Measurements from ENCODE around the gene CKB.

The CKB gene

DNA sequence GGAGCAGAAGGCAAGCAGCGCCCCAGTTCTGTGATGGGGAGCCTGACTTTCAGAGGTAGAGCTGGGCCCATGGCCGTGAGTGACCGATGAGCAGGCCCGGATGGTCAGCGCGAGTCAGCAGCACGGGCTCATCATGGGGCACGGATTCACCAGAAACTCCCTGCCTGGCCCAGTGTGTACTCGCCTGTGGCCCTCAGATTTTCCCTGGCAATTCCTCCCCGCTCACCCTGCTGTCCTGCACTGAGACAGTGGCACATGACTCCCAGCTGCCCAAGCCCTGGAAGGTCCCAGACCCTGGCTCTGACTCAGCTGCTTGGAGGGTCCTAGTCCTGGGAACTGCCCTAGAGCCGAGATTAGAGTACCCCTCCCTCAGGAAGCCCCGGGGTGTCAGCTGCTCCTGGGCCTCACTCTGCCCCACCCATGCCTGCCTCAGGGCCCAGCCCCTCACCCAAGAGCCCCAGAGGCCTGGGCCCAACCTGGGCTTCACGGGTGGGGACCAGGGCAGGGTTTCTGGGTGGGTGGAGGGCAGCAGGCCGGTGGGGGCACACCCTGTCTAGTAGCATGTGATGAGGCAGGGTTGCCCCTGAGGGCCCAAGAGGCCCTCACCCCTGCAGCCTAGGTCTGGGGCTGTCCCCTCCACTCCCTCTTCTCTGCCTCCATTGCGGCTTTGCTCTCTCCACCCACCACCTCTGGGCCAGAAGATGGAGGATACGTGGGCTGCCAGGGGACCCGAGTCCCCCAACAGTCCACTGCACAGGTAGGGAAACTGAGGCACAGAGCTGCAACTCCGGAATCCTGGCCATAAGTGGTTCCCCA is 14.8 kb upstream of the CKB start:
- DNase-seq (ENCODE audit: low read depth in 2 of 2) = no peak

DNA sequence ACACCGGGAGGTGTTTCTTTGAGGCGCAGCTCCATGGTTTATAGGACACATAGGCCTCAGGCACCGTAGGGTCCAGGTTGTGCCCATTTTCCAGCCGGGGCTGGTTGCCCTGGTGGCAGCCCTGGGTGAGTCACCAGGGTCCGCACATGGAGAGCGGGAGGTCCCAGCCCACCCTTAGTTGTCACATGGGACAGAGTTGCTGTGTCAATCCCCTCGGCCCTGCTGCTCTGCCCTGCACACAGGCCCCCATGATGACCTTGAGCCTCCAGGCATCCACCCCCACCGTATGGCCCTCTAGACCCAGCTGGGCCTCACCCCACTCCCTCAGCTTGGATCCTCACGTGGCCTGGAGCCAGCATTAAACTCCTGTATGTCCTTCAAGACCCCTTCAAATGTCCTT is 14.1 kb upstream of the CKB start:
- no peak for DNase-seq (ENCODE audit: low read depth in 2 of 2)

DNA sequence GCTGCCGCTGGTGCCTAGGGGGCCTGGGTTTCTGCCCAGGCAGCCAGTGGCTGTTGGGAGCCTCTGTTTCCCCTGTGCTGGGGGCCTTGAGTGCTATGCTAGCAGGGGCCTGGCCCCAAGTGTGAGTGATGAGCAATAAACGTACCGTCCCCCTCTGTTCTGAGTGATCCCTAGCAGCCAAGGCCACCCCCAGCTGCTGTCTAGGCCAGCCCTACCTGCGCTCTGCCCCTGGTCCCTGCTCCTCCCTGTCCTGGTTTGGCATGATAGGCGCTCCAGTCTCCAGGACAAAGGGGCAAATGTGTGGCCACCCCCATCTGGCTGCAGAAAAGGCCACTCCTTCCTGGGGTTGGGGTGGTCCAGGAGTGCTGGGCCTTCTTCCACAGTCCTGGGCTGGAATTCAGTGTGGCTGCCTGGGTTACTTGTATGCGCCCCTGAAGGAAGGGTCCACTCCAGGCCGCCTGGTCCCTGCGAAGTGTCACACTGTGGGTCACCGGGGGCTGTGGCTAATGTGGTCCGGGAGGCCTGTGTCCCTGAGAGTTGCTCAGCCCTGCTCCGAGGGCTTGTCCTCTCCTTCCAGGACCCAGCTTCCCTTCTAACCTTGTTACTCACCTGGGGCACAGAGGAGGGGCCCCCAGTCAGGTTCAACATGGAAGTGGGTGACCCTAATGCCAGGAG is 13.4 kb upstream of the CKB start:
- no peak for DNase-seq (ENCODE audit: low read depth in 2 of 2)

DNA sequence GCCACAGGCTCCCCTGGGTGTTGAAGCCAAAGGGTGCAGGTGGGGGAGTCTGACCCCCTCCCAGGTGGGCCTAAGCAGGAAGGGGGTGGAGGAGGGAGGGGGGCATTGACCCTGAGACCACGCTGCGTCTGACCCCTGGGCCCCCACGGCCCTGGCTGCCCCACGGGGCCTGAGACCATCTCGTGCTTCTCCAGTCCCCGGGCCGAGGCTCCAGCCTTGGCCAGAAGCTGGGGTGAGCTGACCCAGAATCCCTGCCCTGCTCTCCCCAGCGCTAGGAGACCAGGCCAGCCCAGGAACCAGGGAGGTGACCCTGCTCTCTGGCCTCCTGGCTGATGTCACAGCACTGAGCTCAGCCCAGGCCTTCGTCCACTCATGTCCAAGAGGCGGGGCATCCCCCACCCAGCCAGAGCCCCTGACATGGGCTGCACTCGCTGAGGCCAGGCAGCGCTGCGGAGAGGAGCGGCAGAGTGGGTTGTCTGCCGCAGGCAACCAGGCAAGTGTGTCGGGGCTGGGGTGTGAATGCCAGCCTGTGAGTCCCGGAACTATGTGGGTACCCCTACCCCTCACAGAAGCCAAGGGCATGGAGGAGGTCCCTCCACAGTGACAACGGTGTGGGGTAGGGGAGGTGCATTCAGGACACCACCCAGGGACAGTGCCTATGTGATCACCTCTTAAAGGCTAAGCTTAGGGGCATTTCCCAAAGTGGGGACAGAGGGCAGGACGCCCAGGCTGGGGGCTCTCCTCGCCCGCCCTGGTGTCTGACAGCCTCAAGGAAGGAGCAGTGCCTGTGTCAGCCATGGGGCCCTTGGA is 12.7 kb upstream of the CKB start:
- no peak for DNase-seq (ENCODE audit: low read depth in 2 of 2)

DNA sequence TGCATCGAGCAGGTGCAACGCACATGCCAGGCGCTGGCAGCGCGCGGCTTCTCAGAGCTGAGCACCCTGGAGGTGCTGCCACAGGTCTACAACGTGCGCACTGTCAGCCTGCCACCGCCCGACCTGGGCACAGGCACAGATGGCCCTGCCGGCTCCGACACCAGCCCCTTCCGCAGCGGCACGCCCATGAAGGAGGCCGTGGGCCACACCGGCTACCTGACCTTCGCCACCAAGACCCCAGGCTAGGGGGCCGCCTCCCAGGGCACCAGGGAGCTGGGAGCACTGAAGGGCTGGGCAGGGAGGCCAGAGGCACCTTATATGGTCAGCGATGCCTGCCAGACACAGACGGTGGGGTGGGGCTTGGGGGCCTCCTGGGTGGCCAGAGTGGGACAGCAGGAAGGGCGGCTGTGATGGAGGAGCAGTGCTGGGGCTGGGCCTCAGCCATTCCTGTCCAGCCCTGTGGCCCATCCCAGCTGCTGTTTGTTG is 12.0 kb upstream of the CKB start:
- DNase-seq (ENCODE audit: low read depth in 2 of 2) = no peak

DNA sequence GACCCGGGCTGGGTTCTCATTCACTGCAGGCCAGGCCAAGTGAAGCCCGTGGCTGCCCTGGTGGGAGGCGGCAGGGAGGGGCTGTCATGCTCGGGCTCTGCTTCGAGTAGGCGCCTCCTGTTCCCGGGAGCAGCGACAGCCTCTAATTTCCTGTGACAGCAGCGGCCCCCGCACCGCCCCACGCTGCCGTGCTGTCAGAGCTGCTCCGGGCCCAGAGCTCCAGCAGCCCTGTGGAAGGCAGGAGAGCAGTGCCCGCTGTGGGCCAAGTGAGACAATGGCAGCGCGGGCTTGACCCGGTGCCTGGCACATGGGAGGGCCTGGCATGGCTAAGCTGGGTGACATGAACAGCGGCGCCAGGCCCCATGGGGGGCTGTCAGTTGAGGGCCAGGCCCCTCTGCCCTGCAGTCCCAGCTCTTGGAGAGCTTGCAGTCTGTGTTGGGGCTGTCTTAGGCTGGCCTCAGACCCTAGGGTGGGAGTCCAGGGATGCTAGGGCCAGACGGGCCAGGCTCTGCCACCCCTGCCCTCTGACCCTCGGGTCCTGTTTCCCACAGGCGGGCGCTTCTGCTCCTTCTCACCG is 11.5 kb upstream of the CKB start:
- no peak for DNase-seq (ENCODE audit: low read depth in 2 of 2)

DNA sequence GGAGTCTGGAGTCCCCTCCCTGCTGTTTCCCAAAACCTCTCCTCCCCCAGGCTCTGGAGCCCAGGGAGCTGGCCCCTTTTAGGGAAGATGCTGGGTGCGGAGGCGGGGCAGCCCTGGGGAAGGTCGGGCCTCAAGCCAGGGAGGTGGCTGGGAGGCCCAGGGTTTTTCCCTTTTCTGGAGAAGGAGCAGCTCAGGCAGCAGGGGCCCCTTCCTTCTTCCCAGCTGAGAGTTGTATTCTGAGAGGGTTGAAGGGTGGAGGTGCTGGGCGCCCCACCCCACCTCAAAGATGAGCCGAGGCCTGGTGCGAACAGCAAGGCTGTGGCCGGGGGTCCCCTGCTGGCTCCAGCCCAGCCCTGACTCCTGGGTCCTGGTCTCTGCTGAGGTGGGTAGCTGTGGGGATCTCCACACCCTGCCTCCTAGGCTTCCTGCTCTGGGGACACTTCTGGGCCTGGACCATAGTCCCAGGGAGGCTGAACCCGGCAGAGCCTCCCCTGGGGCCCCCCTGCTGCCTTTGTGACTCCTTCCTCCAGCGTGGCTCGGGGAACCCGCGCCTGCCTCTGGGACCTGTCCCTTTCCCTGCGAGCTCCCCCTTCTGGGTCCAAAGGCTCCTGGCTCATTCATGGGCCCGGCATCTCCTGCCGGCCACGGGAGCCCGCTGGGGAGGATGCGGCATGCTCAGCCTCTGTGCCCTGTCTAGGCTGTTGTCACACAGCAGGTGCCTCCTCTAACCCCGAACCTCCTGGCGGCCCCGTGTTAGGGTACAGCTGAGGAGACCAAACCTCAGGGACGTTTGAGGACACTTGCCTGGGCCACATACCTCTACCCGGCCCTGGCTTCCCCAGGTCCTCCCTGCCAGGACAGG is 10.7 kb upstream of the CKB start:
- DNase-seq (ENCODE audit: low read depth in 2 of 2) = no peak

DNA sequence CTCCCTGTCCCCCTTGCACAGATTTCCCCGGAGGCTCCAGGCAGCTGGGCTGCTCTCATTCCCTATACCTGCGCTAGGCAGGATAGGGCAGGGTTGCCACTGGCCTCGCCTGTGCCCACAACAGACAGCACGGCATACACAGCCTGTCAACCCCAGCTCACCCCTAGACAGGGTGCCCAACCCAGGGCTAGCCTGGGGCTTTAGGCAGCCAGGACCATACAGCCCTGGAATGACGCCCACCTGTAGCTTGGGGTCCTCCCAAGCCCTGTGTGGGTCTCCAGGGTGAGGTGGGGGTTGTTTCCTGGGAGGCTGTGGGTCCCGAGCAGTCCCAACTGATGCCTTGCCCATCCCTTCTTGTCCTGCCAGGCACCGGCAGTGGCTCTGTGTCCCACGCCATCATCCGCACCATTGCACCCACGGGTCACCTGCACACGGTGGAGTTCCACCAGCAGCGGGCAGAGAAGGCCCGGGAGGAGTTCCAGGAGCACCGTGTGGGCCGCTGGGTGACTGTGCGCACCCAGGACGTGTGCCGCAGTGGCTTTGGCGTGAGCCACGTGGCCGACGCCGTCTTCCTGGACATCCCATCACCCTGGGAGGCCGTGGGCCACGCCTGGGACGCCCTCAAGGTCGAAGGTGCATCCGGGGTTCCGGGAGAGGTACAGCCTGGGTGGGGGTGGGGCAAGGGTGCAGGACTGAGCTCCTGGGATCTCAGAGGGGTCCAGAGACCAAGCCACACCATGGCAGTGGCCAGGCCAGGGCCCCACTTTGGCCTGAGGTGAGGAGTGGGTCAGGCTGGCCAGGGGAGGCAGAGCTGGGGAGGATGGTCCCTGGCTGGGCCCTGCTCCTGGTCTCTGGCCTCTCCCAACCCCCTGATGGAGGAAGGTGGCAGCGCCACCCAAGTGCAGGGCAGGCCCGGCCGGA is 9.8 kb upstream of the CKB start:
- DNase-seq (ENCODE audit: low read depth in 2 of 2) = no peak

DNA sequence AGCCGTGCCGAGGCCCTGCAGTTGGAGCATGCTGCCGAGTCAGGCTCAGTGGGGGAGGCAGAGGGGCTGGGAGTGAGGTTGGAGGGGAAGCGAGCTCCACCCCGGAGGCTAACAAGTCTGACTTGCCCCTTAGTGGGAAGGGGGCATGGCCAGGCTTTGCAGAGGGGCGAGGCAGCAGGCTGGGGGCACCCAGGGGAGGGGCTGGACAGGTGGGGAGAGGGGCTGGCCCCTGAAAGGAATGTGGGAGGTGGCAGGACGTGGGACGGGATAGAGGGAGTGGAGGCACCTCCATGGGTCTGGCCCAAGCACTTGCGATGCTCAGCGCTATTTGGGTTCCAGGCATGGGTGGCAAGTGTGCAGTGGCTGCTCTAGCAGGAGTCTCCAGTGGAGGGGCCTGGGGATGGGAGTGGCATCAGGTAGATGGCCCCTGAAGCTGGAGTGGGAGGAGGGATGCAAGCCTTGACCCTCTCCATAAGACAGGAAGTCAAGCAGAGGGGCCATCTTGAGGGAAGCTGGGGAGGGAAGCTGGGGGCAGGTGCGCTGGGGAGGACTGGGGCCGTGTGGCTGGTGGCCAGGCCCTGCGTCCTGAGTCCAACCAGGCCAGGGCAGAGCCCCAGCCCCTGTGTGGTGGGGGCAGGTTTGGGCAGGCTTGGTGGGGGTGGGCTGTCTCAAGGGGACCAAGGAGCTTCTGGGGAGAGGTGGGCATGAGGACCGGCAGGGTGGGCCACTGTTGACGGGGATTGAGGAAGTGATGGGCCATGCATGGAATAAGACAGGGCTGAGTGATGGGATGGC is 9.0 kb upstream of the CKB start:
- no peak for DNase-seq (ENCODE audit: low read depth in 2 of 2)

DNA sequence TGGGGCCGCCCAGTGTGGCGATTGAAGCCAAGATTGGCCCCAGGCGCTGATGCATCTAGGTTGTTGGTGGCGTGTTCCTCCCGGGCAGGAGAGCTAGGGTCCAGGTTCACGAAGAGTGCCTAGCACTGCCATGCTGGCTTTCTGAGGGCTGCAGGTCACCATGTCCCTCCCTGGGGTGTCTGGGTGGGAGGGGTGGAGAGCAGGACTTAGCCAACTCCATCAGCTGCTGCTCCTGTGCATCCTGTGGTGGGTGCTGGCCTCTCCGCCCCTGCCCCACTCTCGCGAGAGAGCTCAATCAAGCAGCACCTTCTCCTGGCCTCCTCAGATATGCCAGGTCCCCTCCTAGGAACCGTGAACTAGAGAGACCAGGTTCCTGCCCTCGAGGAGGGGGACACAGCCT is 8.2 kb upstream of the CKB start:
- no peak for DNase-seq (ENCODE audit: low read depth in 2 of 2)

DNA sequence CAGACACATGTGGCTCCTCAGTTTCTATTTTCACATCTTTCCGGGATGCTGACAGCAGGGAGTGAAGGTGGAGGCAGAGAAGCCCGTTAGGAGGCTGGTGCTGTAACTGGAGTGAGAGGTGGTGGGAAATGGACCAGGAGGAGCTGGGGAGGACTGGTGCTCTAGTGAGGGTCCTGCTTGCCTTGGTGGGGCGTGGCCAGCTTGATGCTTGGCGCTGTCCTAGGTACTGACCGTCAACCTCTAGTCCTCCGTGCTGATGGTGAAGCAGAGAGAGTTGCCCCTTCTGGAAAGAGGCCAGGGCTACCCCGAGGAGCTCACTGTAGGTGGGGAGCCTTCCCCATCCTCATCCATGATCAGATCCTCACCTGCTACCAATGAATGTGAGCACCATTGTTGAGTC is 7.8 kb upstream of the CKB start:
- no peak for DNase-seq (ENCODE audit: low read depth in 2 of 2)

DNA sequence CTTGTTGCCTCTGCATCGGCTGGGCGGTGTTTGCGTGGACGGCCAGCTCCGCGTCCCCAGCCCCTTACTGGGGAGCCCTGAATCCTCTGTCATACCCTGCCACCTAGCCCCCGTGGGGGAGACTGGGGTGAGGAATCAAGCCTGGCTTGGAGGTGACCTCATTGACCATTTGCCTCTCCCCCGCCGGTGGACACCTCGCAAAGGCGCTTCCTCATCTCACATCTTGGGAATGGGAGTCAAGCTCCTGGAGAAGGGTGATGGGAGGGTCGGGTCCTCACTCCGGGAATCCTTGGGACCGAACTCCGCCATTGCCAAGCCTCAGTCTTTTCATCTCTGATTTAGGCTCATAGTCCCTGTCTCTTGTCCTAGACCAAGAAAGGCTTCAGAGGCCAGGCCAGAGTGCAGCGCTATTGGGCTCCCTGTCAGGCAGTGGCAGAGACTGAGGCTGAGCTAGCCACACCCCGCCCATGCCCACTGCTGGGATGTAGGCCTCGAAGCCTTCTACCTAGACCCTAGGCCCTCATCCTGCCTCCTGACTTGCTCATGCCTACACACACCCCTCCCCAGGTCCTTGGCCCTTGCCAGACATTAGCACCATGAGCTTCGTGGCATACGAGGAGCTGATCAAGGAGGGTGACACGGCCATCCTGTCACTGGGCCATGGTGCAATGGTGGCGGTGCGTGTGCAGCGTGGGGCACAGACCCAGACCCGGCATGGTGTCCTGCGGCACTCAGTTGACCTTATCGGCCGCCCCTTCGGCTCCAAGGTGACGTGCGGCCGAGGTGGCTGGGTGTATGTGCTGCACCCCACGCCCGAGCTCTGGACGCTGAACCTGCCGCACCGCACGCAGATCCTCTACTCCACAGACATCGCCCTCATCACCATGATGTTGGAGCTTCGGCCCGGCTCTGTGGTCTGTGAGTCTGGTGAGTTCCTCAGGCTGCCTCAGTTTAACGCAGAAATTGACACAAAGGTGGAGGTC is 7.0 kb upstream of the CKB start:
- no peak for DNase-seq (ENCODE audit: low read depth in 2 of 2)

DNA sequence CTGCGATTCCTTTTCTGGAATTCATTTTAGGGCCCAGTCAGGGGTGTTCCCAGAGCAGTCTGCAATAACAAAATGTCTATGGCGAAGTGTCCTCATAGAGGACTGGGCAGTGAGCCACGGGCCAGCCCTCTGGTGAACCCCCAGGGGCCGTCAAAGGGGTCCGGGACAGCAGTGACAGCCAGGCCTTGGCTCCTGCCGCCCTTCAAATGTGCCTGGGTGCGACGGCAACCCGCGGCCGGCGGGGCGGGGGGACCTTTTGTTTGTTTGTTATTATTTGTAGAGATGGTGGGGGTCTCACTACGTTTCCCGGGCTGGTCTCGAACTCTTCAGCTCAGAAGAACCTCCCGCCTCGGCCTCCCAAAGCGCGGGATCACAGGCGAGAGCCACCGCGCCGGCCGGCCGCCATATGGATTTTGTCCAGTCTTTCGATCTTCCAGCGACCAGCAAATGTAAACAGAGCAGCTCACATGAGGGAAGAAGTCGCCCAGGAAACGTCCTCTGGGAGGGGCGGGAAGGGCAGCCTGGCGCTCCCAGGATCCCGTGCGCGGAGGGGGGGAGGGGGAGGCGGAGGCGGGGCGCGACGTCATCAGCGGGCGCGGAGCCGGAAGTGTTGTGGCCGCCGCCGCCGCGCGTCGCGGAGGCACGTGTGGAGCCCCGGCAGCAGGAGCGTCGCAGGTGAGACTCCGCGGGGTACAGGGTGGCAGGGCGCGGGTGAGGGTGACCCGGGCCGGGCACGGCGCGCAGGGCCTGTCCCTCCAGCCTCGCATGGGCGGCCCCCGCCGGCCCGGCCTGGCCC is 6.2 kb upstream of the CKB start, which contains the start of gene TRMT61A:
TSS of gene TRMT61A (plus strand) at position 610 of the 796 bp plus-strand sequence. CDS start 783 bp downstream, outside the sequence.
- peak; percentile 54 to 66 for DNase-seq (ENCODE audit: low read depth in 2 of 2)

DNA sequence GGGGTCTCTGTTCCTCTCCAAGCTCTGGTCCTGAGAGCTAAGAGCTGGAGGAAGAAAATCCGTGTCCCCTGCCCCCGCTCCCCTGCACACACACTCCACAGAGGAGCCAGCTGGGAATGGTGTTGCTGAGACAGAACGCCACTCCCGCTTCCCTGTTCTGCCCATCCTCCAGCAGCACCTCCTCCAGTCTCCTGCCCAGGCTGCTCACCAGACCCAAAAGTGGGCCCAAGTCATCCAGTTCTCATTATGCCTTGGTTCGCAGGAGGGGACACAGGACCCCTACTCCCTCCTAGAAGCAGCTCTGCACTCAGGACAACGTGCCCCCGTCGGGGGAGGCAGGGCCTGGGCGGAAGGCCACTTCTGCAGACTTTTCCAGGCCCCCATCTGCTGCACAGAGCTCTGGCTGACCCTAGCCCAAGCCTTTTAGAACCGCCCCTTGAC is 5.5 kb upstream of the CKB start:
- DNase-seq (ENCODE audit: low read depth in 2 of 2) = no peak

DNA sequence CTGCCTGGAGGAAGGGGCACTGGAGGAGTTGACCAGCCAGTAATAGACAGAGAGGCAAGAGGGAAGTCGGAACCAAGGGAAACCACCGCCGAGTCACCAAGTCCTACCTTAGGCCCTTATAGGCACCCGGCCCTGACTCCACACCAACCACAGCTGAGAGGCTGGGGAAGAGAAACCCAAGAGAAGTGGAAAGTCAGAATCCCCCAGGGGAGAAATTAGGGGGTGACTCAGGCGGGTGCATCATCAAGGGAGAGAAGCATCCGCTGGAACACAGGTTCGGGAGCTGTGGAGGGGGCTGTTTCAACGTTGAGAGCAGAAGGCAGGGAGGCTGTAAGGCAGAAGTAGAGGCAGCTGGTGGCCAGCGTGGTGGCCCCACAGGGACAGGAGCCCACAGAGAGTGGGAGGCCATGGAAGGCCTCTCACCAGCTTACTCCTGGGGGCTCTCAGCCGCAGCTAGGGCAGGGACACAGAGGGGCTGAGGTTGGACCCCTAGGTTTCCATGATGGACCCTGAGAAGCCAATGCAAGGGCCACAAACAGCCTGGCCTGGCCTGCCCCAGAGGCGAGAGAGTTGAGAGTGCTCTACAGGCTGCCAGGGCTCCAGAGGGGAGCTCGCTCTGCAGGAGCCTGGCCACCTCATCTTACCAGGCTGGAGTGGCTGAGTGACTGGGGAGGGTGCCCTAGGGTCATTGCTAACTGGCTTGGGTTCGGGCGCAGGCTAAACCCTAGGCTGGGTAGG is 4.9 kb upstream of the CKB start:
- DNase-seq (ENCODE audit: low read depth in 2 of 2) = peak in 1 of 2 donors; percentile 23

DNA sequence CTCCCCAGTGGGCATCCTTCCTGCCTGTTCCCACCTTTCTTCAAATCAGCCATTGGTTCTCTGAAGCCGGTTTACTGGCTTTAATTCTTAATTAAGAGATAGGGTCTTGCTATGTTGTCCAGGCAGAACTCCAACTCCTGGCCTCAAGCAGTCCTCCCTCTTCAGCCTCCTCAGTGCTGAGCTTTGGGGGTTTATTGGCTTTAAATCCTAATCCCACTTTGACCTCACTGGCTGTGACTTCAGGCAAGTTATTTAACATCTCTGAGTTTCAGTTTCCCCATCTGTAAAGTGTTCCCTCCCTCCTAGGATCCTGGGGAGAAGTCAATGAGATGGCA is 4.3 kb upstream of the CKB start:
- no peak for DNase-seq (ENCODE audit: low read depth in 2 of 2)

Measured in stimulated activated CD4-positive, alpha-beta T cell treated with anti-CD3 and anti-CD28 coated beads, Interleukin-15, amount 100 ng/mL, for 48 hours (primary cell).